WTC11 (cell line): Measurements from ENCODE around the gene LTBP2.

Experiments used
- CREB1 ChIP-seq: sonication (generic); formaldehyde crosslinking; IDR thresholded peaks from 2 replicates; pipeline ENCODE4 v1.8.0; 2023; ENCODE audit warnings: mild to moderate bottlenecking, missing genetic modification reagents
- CREM ChIP-seq: sonication (generic); formaldehyde crosslinking; IDR thresholded peaks from 2 replicates; pipeline ENCODE4 v1.8.1; 2022; ENCODE audit warnings: mild to moderate bottlenecking, missing genetic modification reagents, moderate library complexity
- CTCF ChIP-seq: fragments of 200-600 bp; IDR thresholded peaks from 2 replicates; pipeline ENCODE4 v1.8.0; 2022; ENCODE audit warnings: antibody characterized with exemption
- E2F4 ChIP-seq: sonication (generic); formaldehyde crosslinking; IDR thresholded peaks from 2 replicates; pipeline ENCODE4 v1.8.1; 2022; ENCODE audit warnings: low read depth, mild to moderate bottlenecking, moderate library complexity, missing genetic modification reagents, borderline replicate concordance
- ERG ChIP-seq: fragments of 250-450 bp; sonication (Bioruptor Pico); IDR thresholded peaks from 2 replicates; pipeline ENCODE4 v1.8.0; 2021; ENCODE audit warnings: mild to moderate bottlenecking
- IRF2 ChIP-seq: sonication (generic); formaldehyde crosslinking; IDR thresholded peaks from 2 replicates; pipeline ENCODE4 v1.8.0; 2022; ENCODE audit warnings: low read depth, missing genetic modification reagents, borderline replicate concordance
- NFYB ChIP-seq: sonication (generic); formaldehyde crosslinking; conservative IDR thresholded peaks from 2 replicates; pipeline ENCODE4 v1.8.0; 2022; ENCODE audit warnings: low read depth, missing genetic modification reagents
- NR2C2 ChIP-seq: sonication (generic); formaldehyde crosslinking; IDR thresholded peaks from 2 replicates; pipeline ENCODE4 v1.8.0; 2022; ENCODE audit warnings: mild to moderate bottlenecking, missing genetic modification reagents
- SMAD4 ChIP-seq: sonication (generic); formaldehyde crosslinking; IDR thresholded peaks from 2 replicates; pipeline ENCODE4 v1.8.0; 2022; ENCODE audit warnings: mild to moderate bottlenecking, missing genetic modification reagents
- TCF7 ChIP-seq: sonication (generic); formaldehyde crosslinking; IDR thresholded peaks from 2 replicates; pipeline ENCODE4 v1.8.0; 2022; ENCODE audit warnings: mild to moderate bottlenecking, low read depth, missing genetic modification reagents, moderate library complexity
- USF2 ChIP-seq: sonication (generic); formaldehyde crosslinking; IDR thresholded peaks from 2 replicates; pipeline ENCODE4 v1.8.1; 2023; ENCODE audit warnings: mild to moderate bottlenecking, missing genetic modification reagents, moderate library complexity
- ZNF263 ChIP-seq: sonication (generic); formaldehyde crosslinking; IDR thresholded peaks from 2 replicates; pipeline ENCODE4 v1.8.1; 2022; ENCODE audit warnings: low read depth, mild to moderate bottlenecking, moderate library complexity, missing genetic modification reagents
- ZNF396 ChIP-seq: fragments of 250-450 bp; sonication (Bioruptor Pico); IDR thresholded peaks from 2 replicates; pipeline ENCODE4 v1.8.0; 2021; ENCODE audit warnings: mild to moderate bottlenecking, moderate library complexity, borderline replicate concordance
- TF ChIP-seq, protein P1 (sequence below): fragments of 250-450 bp; sonication (Bioruptor Pico); conservative IDR thresholded peaks from 2 replicates; pipeline ENCODE4 v1.9.0; 2021; ENCODE audit warnings: mild to moderate bottlenecking

- no peak for TF ChIP-seq CTCF
- TF ChIP-seq SMAD4 (CRISPR knock-in tag): no peak
- no peak for TF ChIP-seq E2F4 (CRISPR knock-in tag)
- no peak for TF ChIP-seq NR2C2 (CRISPR knock-in tag)
- TF ChIP-seq, protein P1, sequence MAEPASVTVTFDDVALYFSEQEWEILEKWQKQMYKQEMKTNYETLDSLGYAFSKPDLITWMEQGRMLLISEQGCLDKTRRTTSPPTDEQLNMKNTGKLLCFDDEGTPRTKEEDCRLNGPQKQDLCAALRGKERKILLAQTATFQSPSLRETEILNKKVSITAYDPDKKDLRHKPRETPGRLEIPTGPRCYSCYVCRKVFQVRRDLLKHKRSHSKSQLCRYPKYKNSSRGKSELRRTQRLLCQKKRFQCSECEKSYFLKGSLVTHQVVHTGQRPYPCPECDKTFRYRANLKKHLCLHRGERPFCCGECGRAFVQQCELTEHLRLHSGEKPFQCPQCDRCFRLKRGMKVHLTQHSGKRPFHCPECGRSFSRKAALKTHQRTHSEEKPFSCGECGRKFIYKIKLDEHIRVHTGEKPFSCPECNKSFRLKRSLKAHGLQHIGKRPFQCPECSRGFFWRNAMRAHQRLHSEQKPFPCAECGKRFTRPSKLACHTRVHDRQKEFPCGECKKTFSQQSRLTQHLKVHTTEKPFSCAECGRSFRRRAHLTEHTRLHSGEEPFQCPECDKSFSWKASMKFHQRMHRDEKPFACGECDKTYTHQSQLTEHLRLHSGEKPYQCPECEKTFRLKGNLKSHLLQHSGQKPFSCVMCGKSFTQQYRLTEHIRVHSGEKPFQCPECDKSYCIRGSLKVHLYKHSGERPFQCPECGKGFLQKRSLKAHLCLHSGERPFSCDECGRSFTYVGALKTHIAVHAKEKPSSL: no peak
- TF ChIP-seq USF2 (CRISPR knock-in tag): no peak
- no peak for TF ChIP-seq CREM
- TF ChIP-seq CREB1 (CRISPR knock-in tag): no peak
- TF ChIP-seq ZNF396 (CRISPR knock-in tag): no peak
- TF ChIP-seq TCF7 (CRISPR knock-in tag): no peak
- no peak for TF ChIP-seq ERG (CRISPR knock-in tag)
- no peak for TF ChIP-seq ZNF263
- no peak for TF ChIP-seq IRF2 (CRISPR knock-in tag)
- TF ChIP-seq NFYB (CRISPR knock-in tag): no peak
Measured at GRCh38 chr14:74586681-74587362, 25.2 kb downstream of the LTBP2 start.
